Stimulated activated CD4-positive, alpha-beta T cell treated with anti-CD3 and anti-CD28 coated beads, Interleukin-4, amount 100 ng/mL, for 4 hours (primary cell): ENCODE results near the gene TIFAB.

Source experiments
- DNase-seq, 2 experiments: peaks; one replicate each; pipeline ENCODE4 v3.0.0-alpha.2; 2020

TIFAB gene

DNA sequence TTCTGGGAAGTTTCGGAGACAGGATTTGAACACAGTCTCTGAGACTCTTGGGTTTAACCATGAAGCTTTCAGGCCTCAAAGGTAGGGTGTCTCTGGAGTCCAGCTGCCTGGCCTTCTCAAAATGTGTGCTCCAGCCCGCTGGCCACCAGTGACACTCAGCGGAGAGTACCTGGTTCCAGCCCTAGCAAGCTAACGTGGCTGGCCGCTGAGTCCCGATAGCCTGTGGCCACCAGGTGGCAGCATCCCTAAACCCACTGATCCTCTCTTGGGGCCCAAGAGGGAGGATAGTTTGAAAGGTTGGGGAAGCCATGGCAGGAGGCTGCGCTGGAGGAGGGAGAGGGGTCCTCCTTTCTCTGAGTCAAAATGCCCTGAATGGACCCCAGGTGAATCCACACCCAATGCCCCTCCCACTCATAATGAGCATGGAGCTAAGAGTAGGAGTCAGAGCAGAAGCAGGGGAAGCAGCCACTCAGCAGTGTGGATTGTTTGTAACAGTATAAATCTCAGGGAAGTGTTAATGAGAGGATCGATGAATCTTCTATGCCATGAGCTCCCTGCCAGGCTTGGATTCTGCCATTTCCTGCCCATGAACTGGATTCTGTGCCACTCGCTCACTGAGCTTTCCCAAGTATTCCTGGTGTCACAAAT is 5.4 kb upstream of the TIFAB start:
- DNase-seq, result peak; percentile 26 to 63

GRCh38 chr5:135456238-135457099 is 4.3 kb upstream of the TIFAB start:
- DNase-seq, result no peak

- no peak for DNase-seq
Measured at GRCh38 chr5:135455876-135456237, 3.7 kb upstream of the TIFAB start.

GRCh38 chr5:135454946-135455345 is 2.8 kb upstream of the TIFAB start:
- DNase-seq, result no peak

DNA sequence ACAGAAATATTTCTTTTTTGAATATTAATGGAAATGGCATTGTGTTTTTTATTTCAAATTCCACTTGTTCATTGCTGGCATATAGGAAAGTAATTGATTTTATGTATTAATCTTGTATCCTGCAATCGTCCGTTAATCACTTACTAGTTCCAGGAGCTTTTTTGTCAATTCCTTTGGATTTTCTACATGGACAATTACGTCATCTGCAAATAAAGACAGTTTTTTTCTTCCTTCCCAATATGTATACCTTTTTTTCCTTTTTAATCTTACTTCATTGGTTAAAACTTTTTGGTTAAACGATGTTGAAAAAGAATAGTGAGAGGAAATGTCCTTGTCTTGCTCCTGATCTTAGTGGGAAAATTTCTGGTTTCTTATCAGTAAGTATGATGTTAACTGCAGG is 1.5 kb upstream of the TIFAB start:
- DNase-seq, result no peak

GRCh38 chr5:135451581-135452320 is 400 bp downstream of the TIFAB start:
- DNase-seq, result no peak

DNA sequence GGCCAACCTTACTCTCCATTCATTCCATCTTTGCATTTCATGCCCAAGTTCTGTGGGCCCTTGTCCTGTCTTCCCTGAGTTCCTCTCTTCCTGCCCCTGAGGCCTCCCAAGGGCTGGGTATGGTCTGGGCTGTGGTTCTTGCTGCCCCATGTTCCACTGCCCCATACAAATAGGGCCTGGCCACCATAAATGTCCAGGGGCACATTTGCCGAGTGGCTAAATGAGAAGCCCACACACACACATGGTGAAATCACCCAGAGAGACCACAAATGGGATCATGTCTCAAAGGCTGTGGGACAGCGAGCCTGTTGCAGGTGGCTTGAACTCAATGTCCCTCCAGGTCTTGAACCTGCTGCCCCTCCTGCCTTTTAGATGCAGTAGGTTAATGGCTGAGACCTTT is 1.2 kb downstream of the TIFAB start:
- DNase-seq, result no peak

GRCh38 chr5:135450336-135450735 is 1.8 kb downstream of the TIFAB start:
- DNase-seq, result no peak

DNA sequence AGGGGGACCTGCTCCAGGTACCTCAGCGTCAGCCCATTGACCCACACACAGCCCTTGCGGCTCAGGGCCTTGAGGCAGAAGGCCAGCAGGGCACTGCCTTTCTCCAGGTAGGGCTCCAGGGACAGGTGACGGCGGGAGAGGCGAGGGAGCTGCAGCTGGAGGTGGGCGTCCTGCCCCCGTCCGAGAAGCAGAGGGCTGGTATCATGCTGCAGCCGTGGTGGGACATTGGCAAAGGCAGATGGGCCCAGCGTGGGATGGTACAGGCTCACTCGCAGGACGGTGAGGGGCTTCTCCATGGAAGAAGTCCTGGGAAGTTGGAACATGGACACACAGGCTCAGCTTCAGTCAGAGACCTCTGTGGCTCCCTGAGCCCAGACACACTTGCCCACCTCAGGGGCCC is 2.5 kb downstream of the TIFAB start:
- no peak for DNase-seq

GRCh38 chr5:135448791-135449507 is 3.2 kb downstream of the TIFAB start:
- DNase-seq, result no peak

- DNase-seq, result no peak
Measured at GRCh38 chr5:135448071-135448739, 3.9 kb downstream of the TIFAB start.

- no peak for DNase-seq
Measured at GRCh38 chr5:135447298-135447929, 4.7 kb downstream of the TIFAB start, which contains the start of gene DCANP1. DCANP1 (minus strand) TSS chr5:135447348; CDS start chr5:135447108, 240 bp downstream.

DNA sequence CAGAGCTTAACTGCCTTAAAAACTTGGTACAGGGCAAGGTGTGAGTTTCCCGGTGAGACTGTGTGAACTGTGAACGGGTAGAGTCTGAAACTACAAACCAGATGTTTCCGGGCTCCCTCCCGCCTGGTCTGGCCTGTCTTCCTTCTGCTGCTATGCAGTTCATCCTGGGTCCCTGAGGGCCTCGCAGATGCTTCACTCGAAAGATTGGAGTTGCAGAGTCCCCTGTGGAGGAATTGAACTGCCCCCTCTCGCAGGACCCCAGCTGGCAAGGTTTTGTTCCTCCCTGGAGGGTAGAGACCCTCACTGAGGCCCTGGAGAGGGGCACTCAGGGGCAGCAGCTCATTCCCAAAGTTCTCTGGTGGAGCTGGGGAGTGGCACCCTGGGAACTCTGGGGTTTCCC is 5.5 kb downstream of the TIFAB start:
- DNase-seq, result no peak

DNA sequence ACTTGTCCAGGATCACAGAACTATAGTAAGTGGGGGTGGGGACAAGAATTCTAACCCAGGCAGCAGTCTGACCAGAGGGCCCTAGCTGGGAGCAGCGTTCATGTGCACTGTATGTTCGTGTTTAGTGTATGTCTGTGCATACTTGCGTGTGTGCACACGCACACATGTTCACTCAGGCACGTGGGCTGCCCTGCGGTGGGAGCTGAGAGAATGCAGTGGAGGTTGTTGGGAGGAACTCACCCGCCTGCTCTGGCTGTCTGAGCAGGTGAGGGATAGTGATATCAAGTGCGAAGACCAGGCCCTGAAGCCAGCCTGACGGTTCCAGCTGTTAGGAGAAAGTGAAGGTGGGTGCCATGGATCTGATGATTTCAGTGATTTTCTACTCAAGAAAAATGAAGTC is 5.9 kb downstream of the TIFAB start:
- no peak for DNase-seq

- DNase-seq, result no peak
Measured at GRCh38 chr5:135445306-135445985, 6.7 kb downstream of the TIFAB start.

- DNase-seq, result no peak
Measured at GRCh38 chr5:135444881-135445280, 7.3 kb downstream of the TIFAB start.

DNA sequence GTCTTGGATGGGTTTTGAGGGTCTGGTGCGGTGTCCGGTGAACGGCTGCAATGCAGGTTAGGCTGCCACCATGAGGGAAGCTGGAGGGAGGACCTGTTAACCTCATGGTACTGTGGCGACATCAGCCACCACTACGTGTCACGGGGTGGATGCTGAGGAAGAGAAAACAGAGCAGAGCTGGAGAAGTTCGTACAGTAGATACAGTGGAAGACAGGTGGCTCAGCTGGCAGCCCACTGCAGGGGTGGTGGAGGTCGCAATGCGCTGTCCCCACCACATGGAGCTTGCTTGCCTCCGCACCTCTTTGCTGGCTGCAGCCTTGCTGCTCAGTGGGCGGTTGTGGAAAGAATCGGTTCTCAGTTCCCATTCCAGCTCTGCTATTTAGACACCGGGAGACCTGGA is 7.8 kb downstream of the TIFAB start:
- no peak for DNase-seq

DNA sequence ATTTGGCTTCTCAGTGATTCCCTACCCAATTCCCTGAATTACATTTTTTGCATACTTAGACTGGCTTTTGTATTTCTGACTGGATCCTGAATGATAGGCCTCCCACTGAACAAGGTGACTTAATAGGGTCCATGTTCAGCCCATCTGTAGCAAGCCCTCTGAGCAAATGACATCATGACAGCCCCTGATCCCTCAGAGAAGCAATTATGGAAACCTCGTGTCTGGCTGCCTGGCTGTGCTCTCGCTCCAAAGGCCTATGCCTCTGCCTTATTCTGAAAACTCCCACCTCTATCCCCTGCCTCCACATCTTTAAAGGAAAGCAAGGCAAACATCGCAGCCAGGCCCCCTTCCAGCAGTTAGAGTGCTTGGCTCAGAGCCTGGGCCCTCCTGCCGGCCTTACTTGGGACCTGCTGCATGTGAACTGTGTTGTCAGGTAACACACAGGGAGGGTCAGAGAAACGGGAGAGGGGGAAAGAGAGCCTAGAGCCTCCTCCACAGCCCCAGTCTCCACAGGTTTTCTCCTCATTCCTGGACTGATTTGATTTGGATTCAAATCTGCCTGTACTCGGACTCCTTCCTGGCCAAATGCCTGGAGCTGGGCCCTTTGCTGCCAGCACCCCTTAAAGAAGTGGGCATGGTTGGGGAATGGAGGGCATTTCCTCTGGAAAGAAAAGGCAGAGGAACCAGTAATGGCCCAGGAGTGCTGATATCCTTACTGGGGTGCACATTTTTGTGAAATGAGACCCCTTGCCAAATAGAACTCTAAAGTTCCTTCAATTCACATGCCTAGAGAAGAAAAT is 8.8 kb downstream of the TIFAB start:
- no peak for DNase-seq

GRCh38 chr5:135442431-135443160 is 9.6 kb downstream of the TIFAB start:
- DNase-seq, result no peak

DNA sequence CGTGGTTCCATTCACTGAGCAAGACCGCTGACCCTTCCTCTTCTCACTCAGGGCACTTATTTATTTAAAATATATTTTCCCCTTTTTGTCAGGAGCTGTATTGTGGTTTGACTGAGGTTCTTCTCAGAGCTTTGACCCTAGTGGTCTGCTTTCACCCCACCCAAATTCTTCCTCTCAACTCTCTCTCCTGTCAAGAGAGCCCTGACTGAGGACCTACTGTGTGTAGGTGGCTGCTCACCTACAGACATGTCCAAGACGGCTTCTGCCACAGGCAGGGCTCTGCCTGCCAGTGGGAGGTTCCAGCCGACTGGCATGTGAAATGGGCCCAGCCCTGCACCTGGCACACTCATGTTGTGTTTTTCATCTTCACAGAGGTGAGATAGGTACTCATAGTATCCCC is 10.2 kb downstream of the TIFAB start:
- no peak for DNase-seq
